OCI-LY3 (cell line): ENCODE results near the gene CMTM2.

Experiments used
- H2AFZ ChIP-seq: fragments of 200-600, 300-600 bp; shearing (Covaris generic); 2 replicates; pipeline ENCODE4 v1.6.0; 2014; ENCODE audit warnings: antibody characterized with exemption, low read depth, low read length
- H3K27ac ChIP-seq: fragments of 200-600, 300-600 bp; sonication (generic); 2 replicates; pipeline ENCODE4 v1.5.1; 2014; ENCODE audit warnings: mild to moderate bottlenecking, low read length, moderate library complexity, mixed read lengths
- H3K27me3 ChIP-seq: fragments of 200-600, 300-600 bp; sonication (generic); 2 replicates; pipeline ENCODE4 v1.6.1; 2014; ENCODE audit warnings: low read depth, low read length, mixed read lengths
- H3K36me3 ChIP-seq: fragments of 200-600, 300-600 bp; sonication (generic); replicated peaks from 2 replicates; pipeline ENCODE3; 2014; ENCODE audit warnings: low read depth, low read length, mixed read lengths
- H3K4me1 ChIP-seq: fragments of 300-600, 200-600 bp; sonication (generic); 2 replicates; pipeline ENCODE4 v1.6.1; 2014; ENCODE audit warnings: low read length, mixed read lengths
- H3K4me2 ChIP-seq: fragments of 200-600, 300-600 bp; sonication (generic); 2 replicates; pipeline ENCODE4 v1.6.1; 2014; ENCODE audit warnings: low read length, mixed read lengths
- H3K4me3 ChIP-seq: fragments of 300-600, 200-600 bp; sonication (generic); 2 replicates; pipeline ENCODE4 v1.5.1; 2014; ENCODE audit warnings: antibody characterized with exemption, mild to moderate bottlenecking, low read length, moderate library complexity
- H3K79me2 ChIP-seq: fragments of 300-600, 200-600 bp; shearing (Covaris generic); 2 replicates; pipeline ENCODE4 v1.6.1; 2014; ENCODE audit warnings: mild to moderate bottlenecking, low read length, mixed read lengths
- H3K9ac ChIP-seq: fragments of 300-600, 200-600 bp; shearing (Covaris generic); 2 replicates; pipeline ENCODE4 v1.6.0; 2014; ENCODE audit warnings: mild to moderate bottlenecking, low read length, moderate library complexity
- H3K9me3 ChIP-seq: fragments of 200-600, 300-600 bp; shearing (Covaris generic); 2 replicates; pipeline ENCODE4 v1.6.1; 2014; ENCODE audit warnings: low read length, mixed read lengths; ENCODE audit not compliant: insufficient read depth
- H4K20me1 ChIP-seq: fragments of 200-600, 300-600 bp; sonication (generic); 2 replicates; pipeline ENCODE4 v1.6.1; 2016; ENCODE audit warnings: low read length, mixed read lengths; ENCODE audit not compliant: insufficient read depth
- CTCF ChIP-seq: fragments of 200-600, 300-600 bp; sonication (generic); IDR thresholded peaks from 2 replicates; pipeline ENCODE4 v1.5.1; 2014; ENCODE audit warnings: antibody characterized with exemption, low read length, low read depth
- EZH2phosphoT487 ChIP-seq: fragments of 200-600 bp; shearing (Covaris generic); IDR thresholded peaks from 2 replicates; pipeline ENCODE4 v1.6.1; 2018; ENCODE audit warnings: antibody characterized with exemption, mixed run types, low read depth

CMTM2 gene

DNA sequence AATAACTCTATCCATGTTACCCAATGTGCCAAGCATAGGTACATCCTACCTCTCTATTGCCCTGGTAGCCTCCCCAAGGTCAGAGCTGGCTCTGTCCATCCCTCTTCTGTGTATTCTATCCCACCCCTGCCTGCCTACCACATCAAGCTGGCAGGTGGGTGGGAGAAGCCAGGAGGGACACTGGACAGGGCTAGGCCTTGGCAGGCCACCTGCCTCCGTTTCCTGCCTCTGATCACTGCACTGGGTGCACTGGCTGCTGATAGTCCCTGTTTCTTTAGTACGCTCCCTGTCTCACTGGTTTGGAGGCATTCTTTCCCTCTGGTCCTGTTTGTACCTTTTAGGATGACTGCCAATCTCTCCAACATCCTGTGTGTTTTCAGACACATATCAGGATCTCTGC is 42.0 kb upstream of the CMTM2 start:
- Histone ChIP-seq H3K36me3 (no peaks in the 10 kb centered on the region), H3K27ac (no peak overlapping the region), H3K4me2 (no peak overlapping the region), H3K4me3 (no peak overlapping the region), H3K9ac (no peak overlapping the region), H3K9me3 (no peaks in the 10 kb centered on the region), H3K27me3 (no peaks in the 10 kb centered on the region), H3K4me1 (peaks cover 5% of the 10 kb centered on the region), H3K79me2 (no peaks in the 10 kb centered on the region), H2AFZ (no peak overlapping the region), H4K20me1 (no peaks in the 10 kb centered on the region)
- TF ChIP-seq CTCF = no peak
- no peak for TF ChIP-seq EZH2phosphoT487

- Histone ChIP-seq H4K20me1 (no peaks in the 10 kb centered on the region), H2AFZ (no peak overlapping the region), H3K9me3 (no peaks in the 10 kb centered on the region), H3K4me3 (no peak overlapping the region), H3K9ac (no peak overlapping the region), H3K4me1 (peaks cover 5% of the 10 kb centered on the region), H3K36me3 (no peaks in the 10 kb centered on the region), H3K79me2 (no peaks in the 10 kb centered on the region), H3K27ac (no peak overlapping the region), H3K27me3 (no peaks in the 10 kb centered on the region), H3K4me2 (no peak overlapping the region)
- TF ChIP-seq EZH2phosphoT487 (no peak), CTCF (no peak)
Measured at GRCh38 chr16:66538910-66539309, 40.4 kb upstream of the CMTM2 start.

DNA sequence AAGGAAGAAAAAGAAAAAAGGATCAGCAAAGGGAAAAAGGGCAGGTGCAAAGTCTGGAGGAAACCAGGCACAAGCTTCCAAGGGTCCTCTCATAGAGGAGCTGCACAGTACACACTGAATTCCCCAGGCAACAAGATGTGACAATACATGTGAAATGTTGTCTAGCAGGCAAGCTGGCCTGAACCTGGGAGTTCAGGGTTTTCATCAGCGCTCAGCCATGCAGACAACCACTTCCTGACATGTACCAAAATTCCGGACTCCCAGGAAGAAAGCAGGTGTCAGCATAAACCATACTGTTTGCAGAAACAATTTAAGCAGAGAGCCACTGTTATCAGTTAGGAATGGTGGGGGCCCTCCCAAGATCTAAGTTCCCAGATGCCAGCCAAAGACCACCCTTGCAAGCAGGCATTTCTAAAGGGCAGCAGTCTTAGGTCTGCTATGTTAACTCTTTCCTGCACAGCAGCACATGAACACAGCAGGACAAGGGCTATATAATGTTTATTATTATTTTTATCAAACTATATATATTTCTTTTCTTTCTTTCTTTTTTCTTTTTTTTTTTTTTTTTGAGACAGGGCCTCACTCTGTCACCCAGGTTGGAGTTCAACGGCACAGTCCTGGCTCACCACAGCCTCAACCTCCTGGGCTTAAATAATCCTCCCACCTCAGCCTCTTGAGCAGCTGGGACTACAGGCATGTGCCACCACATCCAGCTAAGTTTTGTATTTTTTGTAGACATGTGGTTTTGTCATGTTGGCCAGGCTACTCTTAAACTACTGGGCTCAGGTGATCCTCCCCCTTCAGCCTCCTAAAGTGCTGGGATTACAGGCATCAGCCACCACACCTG is 39.4 kb upstream of the CMTM2 start:
- Histone ChIP-seq H3K4me1 (peaks cover 5% of the 10 kb centered on the region), H3K4me3 (no peak overlapping the region), H3K9ac (no peak overlapping the region), H3K27ac (no peak overlapping the region), H3K36me3 (no peaks in the 10 kb centered on the region), H3K4me2 (peak overlapping the region; percentile 1; the same call in 1 of the 2 replicates), H3K27me3 (no peaks in the 10 kb centered on the region), H3K9me3 (no peaks in the 10 kb centered on the region), H2AFZ (no peak overlapping the region), H4K20me1 (no peaks in the 10 kb centered on the region), H3K79me2 (no peaks in the 10 kb centered on the region)
- no peak for TF ChIP-seq CTCF
- TF ChIP-seq EZH2phosphoT487 = no peak

DNA sequence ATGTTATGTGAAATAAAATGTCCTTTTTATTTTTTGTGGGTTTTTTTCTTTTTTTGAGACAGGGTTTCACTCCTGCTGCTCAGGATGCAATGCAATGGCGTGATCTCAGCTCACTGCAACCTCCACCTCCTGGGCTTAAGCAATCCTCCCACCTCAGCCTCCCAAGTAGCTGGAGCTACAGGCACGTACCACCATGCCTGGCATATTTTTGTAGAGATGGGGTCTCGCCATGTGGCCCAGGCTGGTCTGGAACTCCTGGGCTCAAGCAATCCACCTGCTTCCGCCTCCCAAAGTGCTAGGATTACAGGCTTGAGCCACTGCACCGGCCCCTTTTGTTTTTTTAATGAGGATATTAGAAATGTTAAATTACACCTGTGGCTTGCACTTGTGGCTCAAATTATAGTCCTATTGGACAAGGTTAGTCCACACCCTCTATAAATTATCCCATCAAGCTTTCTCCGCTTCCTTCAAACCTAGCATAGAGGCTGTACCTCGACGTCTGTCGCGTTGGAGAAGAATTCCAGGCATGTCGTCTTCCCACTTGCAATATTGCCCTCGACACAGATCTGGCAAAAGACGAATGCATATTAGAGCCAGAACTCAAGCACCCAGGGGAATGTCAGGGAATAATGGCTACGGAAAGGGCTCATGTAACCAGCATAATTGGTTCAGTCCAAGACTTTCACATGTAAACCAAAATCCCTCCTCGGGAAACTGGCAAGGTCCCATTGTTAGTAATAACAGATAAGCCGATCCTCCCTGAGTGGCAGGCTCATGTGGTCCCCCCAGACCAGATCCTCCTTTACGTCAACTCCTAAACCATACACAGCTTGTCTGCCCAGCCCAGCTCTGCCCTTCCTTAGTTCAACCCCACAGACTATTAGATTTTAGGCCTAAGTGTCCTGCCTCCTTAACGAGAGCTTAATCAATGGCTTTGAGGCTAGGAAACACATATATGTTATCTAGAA is 37.6 kb upstream of the CMTM2 start:
- no peak for TF ChIP-seq CTCF
- no peak for TF ChIP-seq EZH2phosphoT487
- Histone ChIP-seq H3K4me1 (peaks cover 8% of the 10 kb centered on the region), H3K4me2 (no peak overlapping the region), H3K36me3 (no peaks in the 10 kb centered on the region), H3K27ac (no peak overlapping the region), H3K79me2 (no peaks in the 10 kb centered on the region), H4K20me1 (no peaks in the 10 kb centered on the region), H3K9me3 (no peaks in the 10 kb centered on the region), H3K9ac (no peak overlapping the region), H3K4me3 (no peak overlapping the region), H3K27me3 (no peaks in the 10 kb centered on the region), H2AFZ (no peak overlapping the region)
